Neutrophil (primary cell): Measurements from ENCODE around the gene TARS3.
A peak's percentile ranks its signal among the peaks of the same experiment; 100 is the strongest.

Experiments
- H3K27ac ChIP-seq: fragments of 200-600 bp; sonication (generic); 2 replicates; pipeline ENCODE4 v1.5.1; 2016; ENCODE audit warnings: mild to moderate bottlenecking, moderate library complexity
- H3K27me3 ChIP-seq: fragments of 200-600 bp; sonication (generic); 2 replicates; pipeline ENCODE4 v1.6.0; 2016; ENCODE audit warnings: mild to moderate bottlenecking
- H3K36me3 ChIP-seq: fragments of 200-600 bp; sonication (generic); 2 replicates; pipeline ENCODE4 v1.5.1; 2017
- H3K4me1 ChIP-seq, 2 experiments: fragments of 200-600 bp in 1 of 2; sonication (generic) in 1 of 2; 1 replicate in 1 of 2; 2 replicates in 1 of 2; pipeline versions ENCODE4 v1.5.1 to v1.6.1; 2013 to 2016; ENCODE audit warnings: low read depth in 1 of 2, low read length in 1 of 2, mild to moderate bottlenecking in 1 of 2, moderate library complexity in 1 of 2; ENCODE audit not compliant: control insufficient read depth in 1 of 2, insufficient read depth in 1 of 2
- H3K4me3 ChIP-seq, 2 experiments: fragments of 200-600 bp in 1 of 2; sonication (generic) in 1 of 2; 1 replicate in 1 of 2; 2 replicates in 1 of 2; pipeline ENCODE4 v1.5.1; 2013 to 2016; ENCODE audit warnings: low read depth in 1 of 2, low read length in 1 of 2, mild to moderate bottlenecking in 1 of 2, moderate library complexity in 1 of 2
- H3K9me3 ChIP-seq: fragments of 200-600 bp; sonication (generic); 2 replicates; pipeline ENCODE4 v1.5.1; 2016
- TF ChIP-seq, protein P1 (sequence below): fragments of 200-600 bp; sonication (generic); IDR thresholded peaks from 2 replicates; pipeline ENCODE4 v1.5.1; 2016; ENCODE audit warnings: antibody characterized with exemption

Gene TARS3

GRCh38 chr15:101646672-101647071, 77.6 kb downstream of the TARS3 start:
- Histone ChIP-seq H3K4me1 (peaks cover 41 to 46% of the 10 kb centered on the region in 2 experiments), H3K36me3 (peaks cover 52% of the 10 kb centered on the region), H3K4me3 (no peak overlapping the region), H3K27me3 (no peaks in the 10 kb centered on the region), H3K27ac (peak overlapping the region; percentile 65), H3K9me3 (no peaks in the 10 kb centered on the region)
- TF ChIP-seq, protein P1, sequence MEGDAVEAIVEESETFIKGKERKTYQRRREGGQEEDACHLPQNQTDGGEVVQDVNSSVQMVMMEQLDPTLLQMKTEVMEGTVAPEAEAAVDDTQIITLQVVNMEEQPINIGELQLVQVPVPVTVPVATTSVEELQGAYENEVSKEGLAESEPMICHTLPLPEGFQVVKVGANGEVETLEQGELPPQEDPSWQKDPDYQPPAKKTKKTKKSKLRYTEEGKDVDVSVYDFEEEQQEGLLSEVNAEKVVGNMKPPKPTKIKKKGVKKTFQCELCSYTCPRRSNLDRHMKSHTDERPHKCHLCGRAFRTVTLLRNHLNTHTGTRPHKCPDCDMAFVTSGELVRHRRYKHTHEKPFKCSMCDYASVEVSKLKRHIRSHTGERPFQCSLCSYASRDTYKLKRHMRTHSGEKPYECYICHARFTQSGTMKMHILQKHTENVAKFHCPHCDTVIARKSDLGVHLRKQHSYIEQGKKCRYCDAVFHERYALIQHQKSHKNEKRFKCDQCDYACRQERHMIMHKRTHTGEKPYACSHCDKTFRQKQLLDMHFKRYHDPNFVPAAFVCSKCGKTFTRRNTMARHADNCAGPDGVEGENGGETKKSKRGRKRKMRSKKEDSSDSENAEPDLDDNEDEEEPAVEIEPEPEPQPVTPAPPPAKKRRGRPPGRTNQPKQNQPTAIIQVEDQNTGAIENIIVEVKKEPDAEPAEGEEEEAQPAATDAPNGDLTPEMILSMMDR: no peak

GRCh38 chr15:101642361-101642760, 81.9 kb downstream of the TARS3 start:
- Histone ChIP-seq H3K4me3 (no peak overlapping the region), H3K4me1 (peaks cover 33 to 37% of the 10 kb centered on the region in 2 experiments), H3K9me3 (no peaks in the 10 kb centered on the region), H3K36me3 (peaks cover 48% of the 10 kb centered on the region), H3K27ac (peak overlapping the region; percentile 95), H3K27me3 (no peaks in the 10 kb centered on the region)
- TF ChIP-seq, protein P1: no peak

- Histone ChIP-seq H3K9me3 (no peaks in the 10 kb centered on the region), H3K27me3 (no peaks in the 10 kb centered on the region), H3K4me3 (peak overlapping the region in 1 of 2 experiments; percentile 46), H3K4me1 (peaks cover 33 to 37% of the 10 kb centered on the region in 2 experiments), H3K27ac (peak overlapping the region; percentile 95), H3K36me3 (peaks cover 44% of the 10 kb centered on the region)
- TF ChIP-seq, protein P1: no peak
These were observed 82.4 kb downstream of the TARS3 start for GRCh38 chr15:101641894-101642293.

- Histone ChIP-seq H3K27ac (peak overlapping the region; percentile 95), H3K9me3 (no peaks in the 10 kb centered on the region), H3K36me3 (peaks cover 37% of the 10 kb centered on the region), H3K27me3 (no peaks in the 10 kb centered on the region), H3K4me1 (peaks cover 26 to 30% of the 10 kb centered on the region in 2 experiments), H3K4me3 (peak overlapping the region; percentile 39 to 46)
- TF ChIP-seq, protein P1: peak; percentile 90
These were observed 83.0 kb downstream of the TARS3 start for GRCh38 chr15:101641129-101641764.

DNA sequence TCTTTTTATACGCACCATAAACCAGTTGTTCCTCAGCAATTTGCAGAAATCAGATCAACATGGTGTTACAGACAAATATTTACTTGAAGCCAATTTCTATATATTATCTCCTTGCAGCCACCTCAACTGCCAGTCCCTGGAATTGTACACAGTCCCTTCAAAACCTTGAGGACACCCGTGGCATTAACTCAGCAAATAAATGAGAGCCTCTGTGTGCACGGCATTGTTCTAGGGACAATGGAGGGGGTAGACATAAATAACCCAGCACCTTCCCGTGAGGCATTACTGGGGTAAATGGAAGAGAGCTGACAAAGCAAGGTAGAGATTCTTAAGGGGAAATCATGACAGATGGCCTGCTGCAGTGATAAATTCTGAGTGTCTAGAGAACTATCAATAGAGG, 84.6 kb downstream of the TARS3 start:
- H3K36me3 ChIP-seq: peaks cover 22% of the 10 kb centered on the region
- no peak overlapping the region for H3K4me3 ChIP-seq
- H3K27ac ChIP-seq: peak overlapping the region; percentile 95

More for the DNA sequence above, 84.6 kb downstream of the TARS3 start:
- TF ChIP-seq, protein P1: no peak
- Histone ChIP-seq H3K27me3 (no peaks in the 10 kb centered on the region), H3K9me3 (no peaks in the 10 kb centered on the region), H3K4me1 (peaks cover 26 to 30% of the 10 kb centered on the region in 2 experiments)
